Suppressor macrophage treated with lipopolysaccharide for 4 hours (primary cell): Measurements from ENCODE around the gene ULK1.

Experiments used
- DNase-seq: peaks from one replicate; pipeline ENCODE4 v3.0.0-alpha.2; 2020

Gene ULK1

DNA sequence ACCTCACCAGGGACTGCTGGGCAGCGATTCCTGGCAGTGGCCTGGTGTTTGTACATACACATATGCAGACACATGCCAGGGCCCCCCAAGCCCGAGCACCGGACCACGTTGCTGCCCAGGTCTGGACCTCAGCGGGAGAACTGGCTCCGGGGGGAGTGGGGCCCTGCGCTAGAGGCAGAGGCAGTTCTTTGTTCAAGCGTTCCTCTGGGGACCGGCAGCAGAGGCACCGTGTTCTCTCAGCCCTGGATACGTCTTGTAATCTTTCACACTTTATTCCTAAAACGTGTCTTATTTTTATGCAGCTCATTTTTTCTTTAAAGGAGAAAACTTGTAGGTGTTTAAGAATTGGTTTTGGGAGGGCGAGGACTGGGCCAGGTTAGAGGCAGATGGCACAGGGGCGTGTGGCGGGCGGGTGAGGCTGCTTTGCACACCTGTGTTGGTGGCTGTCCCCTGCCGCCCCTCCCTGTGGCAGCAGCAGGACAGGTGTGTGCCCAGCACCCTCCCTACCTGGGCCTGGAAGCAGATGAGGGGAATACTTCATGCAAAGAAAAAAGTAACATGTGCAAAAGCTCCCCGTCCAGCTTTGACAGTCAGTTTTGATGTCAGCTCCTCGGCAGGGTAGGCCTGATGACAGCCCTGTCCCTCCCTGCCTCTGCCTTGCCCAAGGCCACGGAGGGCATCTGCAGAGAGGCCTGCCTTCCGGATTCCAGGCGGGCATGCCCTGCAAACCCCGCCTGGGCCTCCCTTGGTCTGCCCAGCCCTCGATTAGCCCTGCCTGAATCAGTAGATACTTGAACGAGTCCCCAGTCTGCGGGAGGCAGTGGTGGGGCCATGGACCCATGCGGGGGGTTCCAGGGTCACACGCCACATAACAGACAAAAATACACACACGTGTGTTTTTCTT lies 27.7 kb downstream of the ULK1 start:
- no peak for DNase-seq

DNA sequence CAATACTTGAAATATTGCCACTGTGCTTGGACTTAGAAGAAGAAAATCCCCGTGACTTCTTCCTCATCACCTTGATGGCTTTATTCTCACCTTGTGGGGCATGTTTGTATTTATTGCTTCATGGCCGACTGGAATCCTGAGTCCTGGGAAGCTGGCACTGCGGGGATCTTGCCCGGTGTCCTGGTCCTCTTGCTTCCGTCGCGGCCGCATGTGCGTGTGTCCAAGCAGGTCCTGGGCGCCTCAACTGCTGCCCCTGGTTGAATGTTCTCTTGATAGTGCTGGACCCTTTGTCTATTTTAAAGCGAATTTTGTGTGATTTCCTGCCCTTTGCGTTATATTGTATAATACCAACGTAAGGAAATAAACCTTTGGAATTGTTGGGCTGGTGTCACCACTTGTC lies 28.4 kb downstream of the ULK1 start:
- DNase-seq = no peak

DNA sequence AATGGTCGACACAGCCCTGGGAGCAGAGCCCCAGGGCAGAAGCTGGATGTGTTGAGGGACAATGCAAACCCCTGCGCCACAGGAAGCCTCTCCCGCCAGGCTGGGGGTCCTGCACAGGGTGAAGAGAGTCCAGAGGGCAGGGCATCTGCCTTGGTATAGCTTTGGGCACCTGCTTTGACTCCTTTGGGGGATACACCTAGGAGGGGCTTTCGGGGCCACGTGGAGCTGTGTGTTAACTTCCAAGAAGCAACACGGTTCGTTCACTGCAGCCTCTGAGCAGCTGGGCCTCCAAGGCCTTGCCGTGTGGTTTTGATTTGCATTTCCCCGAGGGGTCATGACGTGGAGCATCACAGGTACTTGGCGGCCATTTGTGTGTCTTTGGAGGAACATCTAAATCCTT lies 28.8 kb downstream of the ULK1 start:
- no peak for DNase-seq

DNA sequence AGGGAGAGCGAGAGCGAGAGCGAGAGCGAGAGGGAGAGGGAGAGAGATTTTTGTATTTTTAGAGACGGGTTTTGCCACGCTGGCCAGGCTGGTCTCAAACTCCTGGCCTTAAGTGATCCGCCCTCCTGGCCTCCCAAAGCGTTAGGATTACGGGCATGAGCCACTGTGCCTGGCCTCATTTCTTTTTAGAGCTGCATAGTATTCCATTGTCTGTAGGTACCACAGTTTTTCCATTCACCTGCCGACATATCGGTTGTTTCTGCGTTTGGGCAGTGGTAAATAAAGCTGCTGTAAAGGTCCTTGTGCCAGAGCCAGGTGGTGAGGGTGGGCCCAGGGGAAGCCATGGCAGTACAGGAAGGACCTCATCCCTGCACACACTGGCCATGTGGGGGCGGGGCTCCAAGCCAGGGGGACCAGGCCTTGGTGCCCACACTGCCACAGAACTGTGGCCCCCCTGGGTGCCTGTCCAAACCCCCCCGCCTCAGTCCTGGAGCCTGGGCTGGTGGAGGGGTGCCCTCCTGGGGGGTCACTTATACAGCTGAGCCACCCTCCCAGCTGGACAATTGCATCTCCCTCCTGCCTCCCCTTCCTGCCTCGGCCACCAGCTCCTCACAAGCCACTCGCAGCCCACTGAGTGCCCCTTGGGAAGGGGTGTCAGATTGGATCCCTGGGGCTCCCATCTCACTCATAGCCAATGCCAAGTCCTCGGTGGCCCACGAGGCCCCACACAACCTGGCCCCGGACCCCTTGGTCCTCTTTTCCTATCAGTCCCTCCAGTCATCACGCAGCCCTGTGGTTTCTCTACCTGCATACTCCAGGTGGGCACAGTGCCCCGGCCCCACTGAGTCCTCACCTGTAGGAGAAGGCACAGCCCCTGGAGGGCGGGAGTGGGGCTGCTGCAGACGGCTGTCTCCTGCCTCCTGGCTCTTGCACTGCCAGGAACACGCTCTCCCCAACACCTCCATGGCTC lies 33.0 kb downstream of the ULK1 start:
- DNase-seq = no peak

DNA sequence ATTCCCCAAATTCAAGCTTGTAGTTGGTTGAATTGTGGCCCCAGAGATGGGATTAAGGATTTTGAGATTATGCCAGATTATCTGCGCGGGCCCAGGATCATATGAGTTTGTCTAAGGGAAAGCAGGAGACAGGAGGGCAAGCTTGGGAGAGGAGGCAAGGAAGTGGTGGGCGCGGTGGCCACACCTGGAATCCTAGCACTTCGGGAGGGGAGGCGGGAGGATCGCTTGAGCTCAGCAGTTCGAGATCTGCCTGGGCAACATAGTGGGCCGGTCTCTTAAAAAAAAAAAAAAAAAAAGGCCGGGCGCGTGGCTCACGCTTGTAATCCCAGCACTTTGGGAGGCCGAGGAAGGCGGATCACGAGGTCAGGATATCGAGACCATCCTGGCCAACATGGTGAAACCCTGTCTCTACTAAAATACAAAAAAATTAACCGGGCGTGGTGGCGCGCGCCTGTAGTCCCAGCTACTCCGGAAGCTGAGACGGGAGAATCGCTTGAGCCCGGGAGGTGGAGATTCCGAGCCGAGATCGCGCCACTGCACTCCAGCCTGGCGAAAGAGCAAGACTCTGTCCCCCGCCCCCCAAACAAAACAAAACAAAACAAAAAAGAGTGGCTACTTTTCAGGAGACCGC lies 33.8 kb downstream of the ULK1 start:
- peak; percentile 30 for DNase-seq

DNA sequence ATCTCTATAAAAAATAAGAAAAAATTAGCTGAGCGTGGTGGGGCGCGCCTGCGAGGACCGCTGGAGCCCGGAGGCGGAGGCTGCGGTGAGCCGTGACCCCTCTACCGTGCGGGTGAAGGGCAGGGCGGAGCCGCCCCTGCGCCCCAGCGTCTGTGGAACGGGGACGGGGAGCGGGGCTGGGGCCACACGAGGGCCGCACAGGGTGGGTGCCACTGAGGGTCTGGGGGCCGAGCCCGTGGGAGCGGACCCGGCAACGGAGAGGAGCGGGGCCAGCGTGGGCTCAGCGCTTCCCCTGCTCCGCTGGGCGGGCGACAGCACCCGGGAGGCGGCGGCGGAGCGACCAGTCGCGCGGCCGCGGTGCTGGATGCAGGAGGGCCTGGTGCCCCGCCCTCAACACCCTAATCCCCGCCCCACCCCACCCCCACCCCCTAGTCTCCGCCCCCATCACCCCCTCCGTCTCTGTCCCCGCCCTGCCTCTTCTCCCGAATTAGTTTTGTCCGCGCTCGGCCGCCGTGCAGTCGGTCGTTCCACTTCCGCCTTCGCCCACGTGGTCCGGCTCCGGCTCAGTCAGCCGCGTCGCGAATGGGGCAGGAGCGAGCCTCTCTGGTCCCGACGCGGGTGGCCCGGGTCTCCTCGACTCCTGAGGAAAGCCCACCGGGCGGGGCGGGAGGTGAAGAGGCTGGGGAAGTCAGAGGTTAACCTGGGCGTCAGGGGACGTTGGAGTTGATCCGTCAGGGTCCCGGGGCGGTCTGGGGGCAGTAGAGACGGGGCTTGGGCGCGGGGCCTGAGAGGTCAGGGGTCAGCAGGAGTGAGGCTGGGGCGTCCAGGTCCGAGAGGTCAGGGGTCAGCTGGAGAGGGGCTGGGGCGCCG lies 34.5 kb downstream of the ULK1 start, which contains the start of gene PUS1:
TSS of gene PUS1 (plus strand) at position 566 of the 870 bp plus-strand sequence. CDS start 447 bp downstream, outside the sequence.
- peak; percentile 97 for DNase-seq

DNA sequence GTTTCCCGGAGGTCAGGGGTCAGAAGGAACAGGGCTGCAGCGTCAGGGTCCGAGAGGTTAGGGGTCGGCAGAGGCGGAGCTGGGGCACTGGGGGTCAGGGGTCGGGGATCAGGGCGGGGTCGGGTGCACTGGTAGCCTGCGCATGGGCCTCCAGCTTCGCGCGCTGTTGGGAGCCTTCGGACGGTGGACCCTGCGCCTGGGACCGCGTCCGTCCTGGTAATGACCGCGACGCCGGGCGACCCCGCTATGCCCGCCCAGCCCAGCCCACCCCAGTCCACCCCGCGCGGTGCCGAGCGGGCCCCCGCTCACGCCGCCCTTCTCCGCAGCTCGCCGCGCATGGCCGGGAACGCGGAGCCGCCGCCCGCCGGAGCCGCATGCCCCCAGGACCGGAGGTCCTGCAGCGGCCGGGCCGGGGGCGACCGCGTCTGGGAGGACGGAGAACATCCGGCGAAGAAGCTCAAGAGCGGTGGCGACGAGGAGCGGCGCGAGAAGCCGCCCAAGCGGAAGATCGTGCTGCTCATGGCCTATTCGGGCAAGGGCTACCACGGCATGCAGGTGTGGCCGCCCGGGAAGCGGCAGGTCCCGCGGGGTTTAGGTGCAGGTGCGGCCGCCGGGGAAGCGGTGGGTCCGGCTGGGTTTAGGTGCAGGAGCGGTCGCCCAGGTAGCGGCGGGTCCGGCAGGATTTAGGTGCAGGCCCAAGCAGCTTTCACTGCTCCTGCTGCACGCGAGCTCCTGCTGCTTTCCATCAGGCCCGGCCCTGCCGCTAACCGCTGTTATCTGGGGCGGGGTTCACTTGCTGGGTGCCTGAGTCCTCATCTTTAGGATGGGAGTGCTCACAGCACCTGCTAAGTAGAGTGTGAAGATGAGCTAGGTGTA lies 35.4 kb downstream of the ULK1 start:
- DNase-seq = peak; percentile 12

DNA sequence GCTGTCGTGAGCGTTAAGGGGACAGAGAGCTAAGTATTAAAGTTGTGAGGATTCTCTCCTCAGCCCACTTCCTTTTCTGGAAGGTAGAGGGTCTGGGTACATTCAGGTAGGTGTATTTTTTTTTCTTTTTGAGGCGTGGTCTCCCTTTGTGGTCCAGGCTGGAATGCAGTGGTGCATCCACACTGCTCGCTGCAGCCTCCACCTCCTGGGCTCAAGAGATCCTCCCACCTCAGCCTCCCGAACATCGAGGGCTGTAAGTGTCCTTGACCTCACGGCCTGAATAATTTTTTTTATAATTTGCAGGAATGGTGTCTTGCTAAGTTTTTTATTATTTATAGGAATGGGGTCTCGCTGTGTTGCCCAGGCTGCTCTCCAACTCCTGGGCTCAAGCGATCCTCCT lies 36.1 kb downstream of the ULK1 start:
- no peak for DNase-seq

DNA sequence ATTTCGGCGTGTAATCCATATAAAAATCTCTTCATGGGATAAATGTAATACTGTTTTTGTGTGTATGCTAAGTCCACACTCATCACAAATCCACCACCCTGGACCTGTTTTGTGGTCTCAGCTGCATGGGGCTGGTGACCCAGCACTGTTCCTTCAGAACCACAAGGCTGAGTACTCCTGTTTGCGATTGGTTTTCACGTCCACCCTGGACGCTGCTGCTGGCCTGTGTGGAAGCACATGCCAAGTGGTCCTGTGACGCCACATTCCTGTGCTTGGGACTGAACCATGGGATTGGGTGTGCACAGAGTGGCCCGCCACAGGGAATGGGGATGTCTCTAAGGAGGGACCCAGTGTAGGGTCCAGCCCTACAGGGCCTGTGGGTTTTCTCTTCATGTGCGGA lies 39.0 kb downstream of the ULK1 start:
- no peak for DNase-seq

DNA sequence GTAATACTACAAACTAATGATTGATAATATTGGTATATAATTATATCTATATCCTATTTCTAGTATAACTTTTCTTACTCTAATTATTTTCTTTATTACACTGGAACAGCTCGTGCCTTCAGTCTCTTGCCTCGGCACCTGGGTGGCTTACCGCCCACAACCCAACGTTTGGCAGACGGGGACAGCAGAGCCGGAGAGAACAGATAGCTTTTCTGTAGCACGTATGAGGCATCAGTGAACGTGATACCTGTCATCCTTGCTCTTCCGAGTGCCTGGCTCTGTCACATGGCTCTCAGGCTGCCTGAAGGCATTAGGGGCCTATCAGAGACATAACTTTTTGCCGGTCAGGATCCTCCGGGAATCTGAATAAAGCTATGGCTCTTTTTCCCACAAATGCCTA lies 40.1 kb downstream of the ULK1 start:
- no peak for DNase-seq

DNA sequence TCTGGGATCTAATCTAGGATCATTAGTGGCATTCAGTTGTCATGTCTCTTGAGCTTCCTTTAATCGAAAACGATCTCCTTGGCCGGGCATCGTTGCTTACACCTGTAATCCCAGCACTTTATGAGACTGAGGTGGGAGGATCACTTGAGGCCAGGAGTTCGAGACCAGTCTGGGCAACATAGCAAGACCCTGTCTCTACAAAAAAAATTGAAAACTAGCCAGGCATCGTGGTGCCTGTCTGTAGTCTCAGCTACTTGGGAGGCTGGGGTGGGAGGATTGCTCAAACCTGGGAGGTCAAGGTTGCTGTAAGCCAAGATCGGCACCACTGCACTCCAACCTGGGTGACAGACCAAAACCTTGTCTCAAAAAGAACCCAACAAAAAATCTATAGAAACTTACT lies 43.7 kb downstream of the ULK1 start:
- no peak for DNase-seq

DNA sequence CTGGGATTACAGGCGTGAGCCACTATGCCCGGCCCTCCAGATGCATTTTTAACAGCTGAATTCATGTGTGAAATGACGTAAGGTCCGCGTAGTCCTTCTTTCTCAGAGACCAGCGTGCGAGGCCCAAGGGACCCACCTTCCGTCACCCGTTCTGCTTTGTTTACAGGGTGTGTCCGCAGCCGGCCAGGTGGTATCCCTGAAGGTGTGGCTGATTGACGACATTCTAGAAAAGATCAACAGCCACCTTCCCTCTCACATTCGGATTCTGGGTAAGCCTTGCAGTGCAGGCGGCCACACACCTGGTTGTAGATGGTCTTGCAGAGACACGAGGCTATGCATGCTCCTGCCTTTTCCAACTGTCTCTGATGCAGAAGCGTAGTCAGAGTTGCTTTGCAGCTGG lies 44.6 kb downstream of the ULK1 start:
- DNase-seq = no peak

DNA sequence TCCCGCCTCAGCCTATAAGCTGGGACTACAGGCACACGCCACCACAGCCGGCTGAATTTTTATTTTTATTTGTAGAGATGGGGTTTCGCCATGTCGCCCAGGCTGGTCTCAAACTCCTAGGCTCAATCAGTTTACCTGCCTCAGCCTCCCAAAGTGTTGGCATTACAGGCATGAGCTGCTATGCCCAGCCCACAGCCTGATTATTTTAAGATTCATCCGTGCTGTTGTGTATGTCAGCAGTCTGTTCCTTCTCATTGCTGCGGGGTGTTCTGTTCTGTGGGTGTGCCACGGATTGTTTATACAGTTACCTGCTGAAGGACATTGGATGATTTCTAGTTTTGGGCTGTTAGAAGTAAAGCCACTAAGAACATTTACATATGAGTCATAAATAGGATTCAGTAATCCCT lies 45.7 kb downstream of the ULK1 start:
- DNase-seq = no peak

DNA sequence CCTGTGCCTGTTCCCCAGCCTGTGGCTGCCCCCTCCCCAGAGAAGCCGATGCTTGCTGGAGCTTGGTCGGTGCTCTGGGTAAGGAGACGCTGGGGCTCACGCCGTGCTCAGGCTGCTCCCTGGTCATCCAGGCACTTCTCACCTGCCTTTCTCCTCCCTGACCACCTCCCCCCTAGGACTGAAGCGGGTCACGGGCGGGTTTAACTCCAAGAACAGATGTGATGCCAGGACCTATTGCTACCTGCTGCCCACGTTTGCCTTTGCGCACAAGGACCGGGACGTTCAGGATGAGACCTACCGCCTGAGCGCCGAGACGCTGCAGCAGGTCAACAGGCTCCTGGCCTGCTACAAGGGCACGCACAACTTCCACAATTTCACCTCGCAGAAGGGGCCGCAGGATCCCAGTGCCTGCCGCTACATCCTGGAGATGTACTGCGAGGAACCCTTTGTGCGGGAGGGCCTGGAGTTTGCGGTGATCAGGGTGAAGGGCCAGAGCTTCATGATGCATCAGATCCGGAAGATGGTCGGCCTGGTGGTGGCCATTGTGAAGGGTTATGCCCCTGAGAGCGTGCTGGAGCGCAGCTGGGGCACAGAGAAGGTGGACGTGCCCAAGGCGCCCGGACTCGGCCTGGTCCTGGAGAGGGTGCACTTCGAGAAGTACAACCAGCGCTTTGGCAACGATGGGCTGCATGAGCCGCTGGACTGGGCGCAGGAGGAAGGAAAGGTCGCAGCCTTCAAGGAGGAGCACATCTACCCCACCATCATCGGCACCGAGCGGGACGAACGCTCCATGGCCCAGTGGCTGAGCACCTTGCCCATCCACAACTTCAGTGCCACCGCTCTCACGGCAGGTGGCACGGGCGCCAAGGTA lies 46.9 kb downstream of the ULK1 start:
- no peak for DNase-seq

DNA sequence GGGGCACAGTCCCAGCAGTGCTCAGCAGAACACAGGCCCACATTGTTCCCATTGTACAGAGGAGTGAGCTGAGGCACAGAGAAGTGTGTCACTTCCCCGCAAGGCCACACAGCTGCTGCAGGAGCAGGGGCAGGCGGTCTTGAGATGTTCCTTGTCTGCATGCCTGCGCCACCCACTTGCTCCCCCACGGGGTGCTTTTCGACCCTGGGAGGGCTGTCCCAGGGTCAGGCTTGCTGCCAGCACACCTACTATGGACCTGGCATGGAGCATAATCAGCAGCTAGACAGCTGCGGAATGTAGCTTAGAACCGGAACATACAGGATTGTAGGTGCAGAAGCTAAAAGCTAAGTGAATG lies 47.5 kb downstream of the ULK1 start:
- DNase-seq = no peak

DNA sequence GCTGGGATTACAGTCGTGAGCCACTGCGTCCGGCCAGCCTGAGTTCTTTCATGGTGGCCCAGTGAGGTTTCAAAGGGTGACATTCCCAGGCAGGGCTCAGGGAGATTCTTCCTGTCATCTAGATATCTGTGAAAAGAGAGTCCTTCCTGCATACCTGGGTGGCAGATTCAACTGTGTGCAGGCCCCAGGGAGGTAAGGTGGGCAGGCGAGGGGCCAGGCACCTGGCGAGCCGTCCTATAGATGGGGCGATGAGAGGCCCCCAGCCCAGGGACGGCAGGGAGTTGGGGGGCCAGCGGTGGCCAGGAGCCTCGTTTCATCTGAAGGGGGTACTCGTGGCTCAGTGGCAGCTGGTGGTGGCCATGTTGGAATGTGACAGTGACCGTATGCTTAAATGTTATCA lies 48.2 kb downstream of the ULK1 start:
- no peak for DNase-seq

DNA sequence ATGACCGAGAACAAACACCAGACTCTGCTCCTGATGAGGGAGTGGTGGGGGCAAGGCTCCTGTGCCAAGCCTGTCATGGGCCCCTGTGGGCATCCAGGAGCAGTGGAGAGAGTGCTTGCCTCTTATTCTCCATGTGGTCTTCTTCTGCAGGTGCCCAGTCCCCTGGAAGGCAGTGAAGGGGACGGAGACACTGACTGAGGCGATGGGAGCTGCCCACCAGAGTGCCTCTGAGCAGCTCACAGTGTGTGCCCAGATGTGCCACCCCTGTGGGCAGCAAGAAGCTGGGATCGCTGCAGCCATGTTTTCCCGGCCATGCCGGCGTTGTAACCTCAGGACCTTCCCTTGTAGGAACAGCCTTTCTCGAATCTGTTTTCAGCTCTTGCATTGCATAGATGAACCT lies 49.0 kb downstream of the ULK1 start:
- DNase-seq = no peak

DNA sequence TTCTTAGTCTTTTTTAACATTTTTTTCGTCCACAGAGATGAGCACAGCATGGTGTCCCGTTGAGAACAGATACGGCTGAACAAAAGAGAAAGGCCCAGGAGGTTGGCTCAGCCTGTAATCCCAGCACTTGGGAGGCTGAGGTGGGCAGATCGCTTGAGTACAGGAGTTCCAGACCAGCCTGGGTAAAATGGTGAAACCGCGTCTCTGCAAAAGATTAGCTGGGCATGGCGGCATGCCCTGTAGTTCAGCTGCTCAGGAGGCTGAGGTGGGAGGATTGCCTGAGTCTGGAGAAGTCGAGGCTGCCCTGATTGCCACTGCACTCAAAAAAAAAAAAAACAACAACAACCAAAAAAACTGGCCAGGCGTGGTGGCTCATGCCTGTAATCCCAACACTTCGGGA lies 49.5 kb downstream of the ULK1 start:
- no peak for DNase-seq

DNA sequence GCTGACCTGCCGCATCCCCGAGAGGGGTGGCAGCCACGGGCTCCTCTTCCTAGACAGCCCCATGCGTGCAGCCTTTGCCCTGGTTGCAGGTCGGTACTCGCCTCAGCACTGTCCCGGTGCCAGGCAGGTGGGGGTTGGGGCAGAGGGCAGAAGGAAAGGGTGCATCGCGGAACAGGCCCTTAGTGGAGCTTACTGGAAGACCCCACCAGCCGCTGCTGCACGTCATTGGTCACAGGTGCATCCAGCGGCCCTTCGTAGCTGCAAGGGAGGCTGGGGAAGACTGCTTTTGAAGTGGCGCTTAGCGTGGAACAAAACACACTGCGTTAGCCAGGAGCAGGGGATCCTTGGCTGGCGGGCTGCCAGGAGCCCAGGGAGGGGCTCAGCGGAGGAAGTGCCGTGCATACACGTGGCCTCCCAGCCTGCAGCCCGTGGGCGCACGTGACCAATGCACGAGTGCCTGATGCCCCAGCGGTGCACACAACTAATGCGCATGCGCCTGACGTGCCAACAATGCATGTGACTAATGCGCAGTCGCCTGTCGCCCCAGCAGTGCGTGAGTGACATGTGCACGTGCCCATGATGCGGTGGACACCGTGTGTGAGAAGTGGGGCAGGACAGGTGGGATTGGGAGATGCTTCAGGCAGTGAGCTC lies 50.3 kb downstream of the ULK1 start:
- no peak for DNase-seq

DNA sequence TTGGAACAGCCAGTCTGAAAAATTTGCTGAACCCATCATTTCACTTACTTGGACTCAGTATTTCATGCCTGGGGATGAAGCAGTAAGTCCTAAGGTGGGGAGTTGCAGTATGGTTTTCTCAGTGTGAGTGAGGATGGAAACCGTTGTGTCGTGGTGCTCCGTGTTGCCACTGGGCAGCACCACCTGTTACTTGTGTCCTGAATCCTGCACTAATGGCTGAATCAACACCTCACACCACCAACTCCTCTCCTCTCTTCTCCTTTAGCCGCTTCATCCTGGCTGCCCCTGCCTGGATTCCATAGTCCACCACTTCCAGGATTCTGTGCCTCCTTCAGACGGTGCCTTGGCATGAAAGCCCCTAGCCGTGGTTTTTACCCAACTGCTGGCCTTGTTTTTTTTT lies 52.3 kb downstream of the ULK1 start:
- DNase-seq = no peak
